Activated effector memory CD4-positive, alpha-beta T cell treated with anti-CD3 and anti-CD28 coated beads, Interleukin-2, amount 50 U/mL, for 16 hours (primary cell): Measurements from ENCODE around the gene ADGRE3.
A peak's percentile ranks its signal among the peaks of the same experiment; 100 is the strongest.
"Not testable (repeated sequence)": the region's sequence is repeated elsewhere in the genome, so short reads cannot be mapped to it uniquely, and the experiment has no call there.

Experiments
- DNase-seq: peaks from one replicate; pipeline ENCODE4 v3.0.0-alpha.2; 2020

ADGRE3 gene

GRCh38 chr19:14595558-14595957 is 79.1 kb downstream of the ADGRE3 start:
- no peak for DNase-seq

GRCh38 chr19:14589433-14589832 is 85.2 kb downstream of the ADGRE3 start:
- DNase-seq: peak; percentile 67

- peak; percentile 77 for DNase-seq
Measured at GRCh38 chr19:14585187-14585586, 89.5 kb downstream of the ADGRE3 start.

GRCh38 chr19:14584372-14584771 is 90.3 kb downstream of the ADGRE3 start:
- DNase-seq: not testable (repeated sequence)

- no peak for DNase-seq
Measured at GRCh38 chr19:14582894-14583340, 91.7 kb downstream of the ADGRE3 start, which contains the start of gene CLEC17A. Gene CLEC17A (plus strand): TSS chr19:14583084. CDS start chr19:14583161, 77 bp downstream.

- peak; percentile 88 for DNase-seq
Measured at GRCh38 chr19:14580623-14581237, 93.9 kb downstream of the ADGRE3 start.

- no peak for DNase-seq
Measured at GRCh38 chr19:14577885-14578427, 96.7 kb downstream of the ADGRE3 start.

GRCh38 chr19:14577264-14577663 is 97.4 kb downstream of the ADGRE3 start:
- DNase-seq: no peak

GRCh38 chr19:14576363-14576762 is 98.3 kb downstream of the ADGRE3 start:
- no peak for DNase-seq

GRCh38 chr19:14575428-14575980 is 99.1 kb downstream of the ADGRE3 start:
- DNase-seq: no peak

GRCh38 chr19:14571695-14572490 is 102.8 kb downstream of the ADGRE3 start, which contains the start of gene NDUFB7:
Gene NDUFB7 (minus strand): TSS chr19:14572066. CDS start chr19:14572000, 66 bp downstream.
- peak; percentile 96 for DNase-seq

- no peak for DNase-seq
Measured at GRCh38 chr19:14570864-14571527, 103.6 kb downstream of the ADGRE3 start.
